HG03565 (cell line): ENCODE measurements around the gene ITPRIPL2.

Source experiments
- ATAC-seq: cut with Tn5 transposase; IDR thresholded peaks from one replicate; pipeline ENCODE4 v1.9.1; 2021; ENCODE audit warnings: mild to moderate bottlenecking, moderate library complexity; ENCODE audit not compliant: unreplicated experiment

The ITPRIPL2 gene

GRCh38 chr16:19118938-19119431, 5.2 kb downstream of the ITPRIPL2 start:
- ATAC-seq: no peak

GRCh38 chr16:19119564-19119963, 5.8 kb downstream of the ITPRIPL2 start:
- ATAC-seq: no peak

- ATAC-seq: no peak
Measured at GRCh38 chr16:19123535-19124178, 9.9 kb downstream of the ITPRIPL2 start.

GRCh38 chr16:19126300-19126699, 12.5 kb downstream of the ITPRIPL2 start:
- no peak for ATAC-seq

GRCh38 chr16:19127205-19127604, 13.4 kb downstream of the ITPRIPL2 start:
- no peak for ATAC-seq

- ATAC-seq: no peak
Measured at GRCh38 chr16:19127674-19128131, 13.9 kb downstream of the ITPRIPL2 start.

- no peak for ATAC-seq
Measured at GRCh38 chr16:19128454-19129200, 14.9 kb downstream of the ITPRIPL2 start.

GRCh38 chr16:19130385-19130784, 16.6 kb downstream of the ITPRIPL2 start:
- ATAC-seq: no peak

GRCh38 chr16:19130852-19131824, 17.4 kb downstream of the ITPRIPL2 start:
- no peak for ATAC-seq

- no peak for ATAC-seq
Measured at GRCh38 chr16:19131825-19132218, 18.1 kb downstream of the ITPRIPL2 start.

- no peak for ATAC-seq
Measured at GRCh38 chr16:19132255-19132654, 18.5 kb downstream of the ITPRIPL2 start.

GRCh38 chr16:19132898-19133297, 19.1 kb downstream of the ITPRIPL2 start:
- no peak for ATAC-seq

- no peak for ATAC-seq
Measured at GRCh38 chr16:19133600-19133999, 19.8 kb downstream of the ITPRIPL2 start.

- no peak for ATAC-seq
Measured at GRCh38 chr16:19135201-19135842, 21.6 kb downstream of the ITPRIPL2 start.

GRCh38 chr16:19135896-19136438, 22.2 kb downstream of the ITPRIPL2 start:
- no peak for ATAC-seq

- no peak for ATAC-seq
Measured at GRCh38 chr16:19136549-19137196, 22.9 kb downstream of the ITPRIPL2 start.

- no peak for ATAC-seq
Measured at GRCh38 chr16:19137201-19138128, 23.7 kb downstream of the ITPRIPL2 start.

GRCh38 chr16:19138601-19139000, 24.8 kb downstream of the ITPRIPL2 start:
- ATAC-seq: no peak
